NK-92 (cell line): ENCODE data around the gene TTC39A.

Experiments
- DNase-seq: peaks from one replicate; lab custom pipeline; 2025; ENCODE audit not compliant: unreplicated experiment; lab: John Stamatoyannopoulos, UW

The TTC39A gene

DNA sequence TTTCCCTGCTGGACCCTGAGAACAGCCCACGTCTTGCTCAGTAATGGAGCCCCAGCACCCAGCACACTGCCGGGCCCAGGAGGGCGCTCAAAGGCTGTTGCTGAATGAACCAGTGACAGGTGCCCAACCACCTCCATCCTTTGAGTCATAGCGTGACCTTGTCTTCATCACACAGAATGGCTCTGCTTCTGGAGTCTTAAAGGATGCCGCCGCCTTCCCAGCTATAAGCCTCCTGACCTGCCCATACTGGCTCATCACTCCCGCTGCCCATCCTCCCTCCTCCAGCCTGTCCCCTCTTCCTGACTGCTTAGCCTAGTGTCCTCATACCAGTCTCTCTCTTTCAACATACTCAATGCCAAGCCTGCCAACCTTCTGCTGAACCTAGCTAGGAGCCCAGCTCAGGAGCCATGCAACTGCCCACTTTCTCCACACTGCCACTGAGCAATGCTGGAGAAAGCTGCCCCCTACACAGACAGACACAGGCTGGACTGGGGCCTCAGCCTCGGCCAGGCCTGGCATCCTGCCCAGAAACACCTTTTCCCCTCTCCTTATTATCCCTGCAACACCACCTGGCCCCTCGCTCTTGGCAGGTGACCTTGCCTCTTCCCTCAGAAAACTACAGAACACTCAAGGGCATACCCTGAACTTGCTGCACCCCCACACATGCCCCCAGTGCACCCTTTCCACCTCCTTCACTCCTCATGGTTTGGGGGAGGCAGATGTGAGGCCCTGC lies 14.1 kb downstream of the TTC39A start:
- no peak for DNase-seq

- DNase-seq = no peak
Measured at GRCh38 chr1:51314974-51315373, 15.4 kb downstream of the TTC39A start.

DNA sequence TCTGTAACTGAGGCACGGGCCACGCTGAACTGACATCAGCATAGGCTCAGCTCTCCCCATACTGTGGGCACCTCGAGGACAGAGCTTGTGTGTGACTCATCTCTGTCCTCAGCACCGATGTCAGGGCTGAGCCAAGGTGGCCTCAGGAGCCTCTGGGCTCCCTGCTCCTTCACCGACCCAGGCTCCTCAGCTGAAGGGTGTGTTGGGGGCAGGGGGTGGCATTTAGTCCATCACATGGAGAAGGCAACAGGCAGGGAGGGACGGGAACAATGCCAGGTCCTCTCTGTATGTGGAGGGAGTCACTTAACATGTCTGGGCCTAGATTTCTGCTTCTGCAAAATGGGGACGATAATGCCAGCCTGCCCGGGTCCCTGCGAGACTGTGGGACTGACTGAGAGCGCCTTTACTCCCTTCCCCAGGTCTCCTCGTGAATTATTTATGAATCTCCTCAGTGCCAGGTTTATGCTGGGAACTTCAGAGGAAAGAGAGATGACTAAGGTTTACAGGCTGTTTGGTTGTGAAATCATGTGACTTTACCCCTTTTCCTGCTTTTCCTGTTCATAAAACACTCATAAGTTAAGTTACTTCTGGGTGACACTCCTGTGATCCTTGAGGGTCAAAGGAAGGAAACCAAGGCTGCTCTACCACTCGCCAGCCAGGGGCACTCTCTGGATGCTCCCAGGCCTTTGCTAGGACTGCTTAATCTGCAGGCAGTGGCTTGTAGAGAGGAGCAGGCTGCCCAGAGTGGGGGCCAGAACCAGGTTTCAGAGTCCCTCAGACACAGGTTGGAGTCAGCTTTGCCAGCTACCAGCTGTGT lies 16.2 kb downstream of the TTC39A start:
- no peak for DNase-seq

- DNase-seq = no peak
Measured at GRCh38 chr1:51313268-51313852, 17.0 kb downstream of the TTC39A start.

- no peak for DNase-seq
Measured at GRCh38 chr1:51312718-51313117, 17.6 kb downstream of the TTC39A start.

- no peak for DNase-seq
Measured at GRCh38 chr1:51311826-51312225, 18.5 kb downstream of the TTC39A start.

DNA sequence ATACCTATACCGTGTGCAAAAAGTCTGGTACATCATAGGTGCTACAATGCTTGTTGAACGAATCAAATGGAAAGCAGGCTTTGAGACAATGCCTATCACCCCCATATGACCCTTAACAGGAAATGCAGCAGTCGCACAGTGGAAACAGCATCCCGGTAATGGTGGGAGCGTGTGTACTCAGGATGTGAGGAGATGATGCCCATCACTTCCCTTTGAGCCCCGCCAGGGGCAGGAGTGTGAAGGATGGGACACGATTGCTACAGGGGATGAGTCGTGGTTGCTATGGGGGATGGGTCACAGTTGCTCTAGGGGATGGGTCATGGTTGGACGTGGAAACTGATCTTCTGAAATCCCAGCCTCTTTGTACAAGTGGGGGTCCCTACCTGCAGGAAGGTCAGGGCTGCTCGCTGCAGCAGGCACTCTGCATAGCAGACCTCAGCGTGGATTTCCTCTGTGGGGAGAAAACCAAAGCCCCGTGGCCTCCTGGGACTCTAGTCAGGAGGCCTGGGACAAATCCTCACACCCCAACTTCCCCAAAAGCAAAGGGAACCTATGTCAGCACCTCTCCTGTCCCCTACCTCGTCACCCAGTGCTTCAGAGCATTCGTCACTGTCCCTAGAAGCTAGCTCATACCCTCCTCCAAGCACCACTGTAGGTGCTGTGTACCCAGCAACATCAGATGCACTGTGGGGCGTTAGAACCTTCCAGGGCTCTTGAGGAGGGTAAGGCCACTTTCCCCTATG lies 19.3 kb downstream of the TTC39A start:
- DNase-seq = no peak

- DNase-seq = no peak
Measured at GRCh38 chr1:51309291-51309690, 21.1 kb downstream of the TTC39A start.

DNA sequence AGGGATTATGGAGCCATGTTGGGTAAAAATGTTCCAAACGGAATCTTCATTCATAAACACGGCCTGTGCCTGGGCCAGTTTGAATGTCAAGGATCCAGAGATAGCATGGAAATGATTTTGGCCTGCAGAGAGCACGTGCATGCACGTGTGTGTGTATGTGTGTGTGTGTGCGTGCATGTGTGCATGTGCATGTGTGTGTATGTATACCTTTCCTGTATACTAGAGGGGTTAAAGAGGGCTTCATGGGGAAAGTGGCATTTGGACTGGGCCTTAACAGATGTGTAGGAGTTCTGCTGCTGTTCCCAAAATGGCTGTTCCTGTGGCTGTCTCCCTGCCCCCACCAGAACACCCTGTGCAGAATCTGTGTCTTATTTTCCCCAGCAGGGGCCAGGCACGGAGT lies 21.7 kb downstream of the TTC39A start:
- no peak for DNase-seq

GRCh38 chr1:51306950-51307349 lies 23.4 kb downstream of the TTC39A start:
- DNase-seq = no peak

DNA sequence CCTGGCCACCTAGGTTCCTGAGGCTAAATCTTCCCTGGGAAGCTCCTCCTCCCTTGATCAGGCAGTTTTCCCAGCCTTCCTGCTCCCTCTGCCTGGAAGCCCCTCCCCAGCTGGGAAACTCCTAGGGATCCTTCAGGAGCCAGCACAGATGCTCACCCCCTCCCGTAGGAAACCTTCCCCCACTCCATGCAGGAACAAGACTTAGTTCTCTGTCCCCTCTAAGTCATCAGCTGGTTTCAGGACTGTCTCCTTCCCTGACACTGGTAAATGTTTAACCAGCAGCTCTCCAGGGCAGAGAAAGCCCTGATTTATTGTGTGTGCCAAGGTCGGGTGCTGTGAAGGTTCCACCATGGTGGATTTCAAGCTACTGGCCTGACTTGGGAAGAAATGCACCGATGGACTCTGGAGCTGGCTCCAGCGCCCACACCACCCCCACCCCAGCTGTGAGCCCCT lies 25.0 kb downstream of the TTC39A start:
- DNase-seq = no peak

- no peak for DNase-seq
Measured at GRCh38 chr1:51304360-51304759, 26.0 kb downstream of the TTC39A start.

DNA sequence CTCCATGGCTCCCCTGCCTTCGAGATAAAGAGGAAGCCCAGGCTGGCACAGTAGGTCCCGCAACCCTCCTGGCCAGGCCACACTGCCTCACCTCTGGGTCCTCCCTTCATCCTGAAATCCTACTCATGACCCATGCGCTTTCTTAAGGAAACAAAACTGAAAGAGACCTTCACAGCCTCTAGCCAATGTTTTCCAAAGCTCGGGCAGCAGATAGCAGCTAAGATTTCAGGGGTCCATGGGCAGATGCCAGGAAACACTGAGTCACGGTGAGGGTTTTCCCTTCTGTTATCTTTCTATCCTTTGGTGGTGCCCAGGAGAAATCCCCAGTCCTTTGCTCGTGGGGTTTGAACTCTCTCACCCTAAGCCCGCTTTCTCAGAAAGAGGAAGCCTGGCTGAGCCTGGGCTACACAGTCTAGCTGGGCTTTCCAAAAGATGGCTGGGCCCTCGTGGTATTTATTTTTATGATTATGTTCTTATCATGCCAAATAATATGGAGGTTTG lies 26.6 kb downstream of the TTC39A start:
- no peak for DNase-seq

DNA sequence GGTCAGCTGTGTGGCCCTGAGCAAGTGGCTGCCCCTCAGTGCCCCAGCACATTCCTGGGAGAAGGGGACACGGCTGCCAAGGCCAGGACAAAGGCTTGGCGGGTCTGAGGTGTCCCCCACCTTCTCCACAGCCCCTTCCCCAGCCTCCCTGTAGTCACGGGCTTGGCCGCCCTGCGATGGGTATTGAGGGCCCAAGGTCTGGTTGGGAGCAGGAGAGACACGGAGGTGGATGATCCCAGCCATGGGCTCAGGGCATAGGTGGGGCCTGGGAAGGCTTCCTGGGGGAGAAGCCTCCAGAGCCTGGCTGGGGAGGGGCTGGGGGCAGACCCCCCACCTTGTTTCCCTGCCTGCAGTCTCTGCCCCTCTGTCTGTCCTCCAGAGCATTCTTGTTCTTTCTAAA lies 27.0 kb downstream of the TTC39A start:
- DNase-seq = no peak

- no peak for DNase-seq
Measured at GRCh38 chr1:51302746-51303145, 27.6 kb downstream of the TTC39A start.

- DNase-seq = no peak
Measured at GRCh38 chr1:51302270-51302669, 28.1 kb downstream of the TTC39A start.

DNA sequence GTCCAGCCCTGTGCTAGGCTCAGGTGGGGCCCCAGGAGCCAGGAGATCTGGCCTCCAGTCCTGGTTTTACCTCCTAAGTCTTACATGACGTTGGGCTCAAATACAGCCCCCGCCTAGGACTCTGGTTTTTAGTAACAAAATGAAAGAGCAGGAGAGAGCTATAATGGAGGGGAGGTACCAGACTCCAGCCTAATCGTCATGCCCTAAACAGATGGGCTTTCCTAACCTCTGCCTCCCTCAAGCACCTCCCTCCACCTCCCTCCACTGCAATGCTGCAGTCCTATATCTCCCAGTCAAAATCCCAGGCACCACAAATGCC lies 28.6 kb downstream of the TTC39A start:
- no peak for DNase-seq

DNA sequence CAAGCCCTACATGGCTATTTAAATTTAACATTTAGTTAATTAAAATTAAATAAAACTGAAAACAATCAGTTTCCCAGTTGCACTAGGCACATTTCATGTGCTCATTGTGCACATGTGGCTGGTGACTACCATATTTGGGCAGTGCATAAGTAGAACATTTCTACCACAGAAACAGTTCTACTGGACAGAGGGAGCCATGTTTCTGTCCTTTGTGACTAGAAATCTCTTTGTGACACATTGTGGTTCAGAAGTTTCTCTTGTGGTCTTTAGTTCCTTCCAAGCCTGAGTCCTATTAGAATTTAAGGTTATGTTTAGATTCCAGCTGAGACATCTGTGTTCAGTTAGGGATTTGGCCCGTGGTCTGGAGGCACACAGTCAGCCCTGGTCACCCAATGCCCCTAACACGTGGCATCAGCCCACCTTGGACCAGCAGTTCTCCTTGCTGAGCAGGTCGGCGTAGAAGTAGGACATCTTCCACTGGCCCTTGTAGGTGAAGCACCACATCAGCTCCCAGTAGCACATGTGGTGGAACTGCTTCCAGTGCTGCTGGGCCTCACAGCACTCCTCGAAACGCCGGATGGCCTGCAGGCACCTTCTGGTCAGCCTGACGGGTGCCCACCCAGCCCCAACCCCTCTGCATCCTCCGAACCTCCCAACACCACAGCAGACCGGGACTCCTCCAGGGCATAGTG lies 29.1 kb downstream of the TTC39A start:
- no peak for DNase-seq

GRCh38 chr1:51299981-51300670 lies 30.2 kb downstream of the TTC39A start:
- DNase-seq = no peak
